ENCODE data around the gene SEMA3C.

The SEMA3C gene

DNA sequence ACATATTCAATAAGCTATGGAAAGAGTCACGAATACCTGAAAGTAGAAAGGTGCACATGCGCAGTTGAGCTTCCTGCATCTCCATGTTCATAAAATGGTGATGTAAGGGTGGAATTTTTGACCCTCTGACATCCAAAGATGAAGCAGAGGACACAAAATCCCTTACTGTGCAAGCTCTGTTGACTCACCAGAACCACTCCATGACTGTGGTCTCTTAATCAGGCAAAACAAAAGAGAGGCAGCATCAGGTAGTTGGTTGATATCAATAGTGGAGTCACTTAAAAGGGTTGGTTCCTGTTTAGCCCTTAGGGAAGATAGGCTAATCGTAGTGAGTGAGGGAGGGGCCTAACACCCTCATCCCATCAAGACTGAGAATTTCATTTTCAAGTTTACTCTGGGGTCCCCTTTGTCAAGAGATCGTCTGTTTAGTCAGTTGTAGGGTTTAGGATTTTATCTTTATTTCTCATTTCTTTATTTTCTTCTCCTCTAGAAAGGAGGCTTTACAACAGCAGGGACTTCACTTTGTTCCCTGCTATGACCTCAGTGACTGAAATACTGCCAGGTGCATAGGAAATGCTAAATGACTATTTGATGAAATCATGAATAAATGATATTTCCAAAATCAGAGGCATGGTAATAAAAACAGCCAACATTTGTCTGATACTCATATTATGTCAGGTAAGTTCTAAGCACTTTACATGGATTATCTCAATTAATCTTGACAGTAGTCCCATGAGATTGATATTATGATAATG, 182.3 kb downstream of the SEMA3C start:
- no peak for DNase-seq (ENCODE audit: low read depth in 2 of 2)

DNA sequence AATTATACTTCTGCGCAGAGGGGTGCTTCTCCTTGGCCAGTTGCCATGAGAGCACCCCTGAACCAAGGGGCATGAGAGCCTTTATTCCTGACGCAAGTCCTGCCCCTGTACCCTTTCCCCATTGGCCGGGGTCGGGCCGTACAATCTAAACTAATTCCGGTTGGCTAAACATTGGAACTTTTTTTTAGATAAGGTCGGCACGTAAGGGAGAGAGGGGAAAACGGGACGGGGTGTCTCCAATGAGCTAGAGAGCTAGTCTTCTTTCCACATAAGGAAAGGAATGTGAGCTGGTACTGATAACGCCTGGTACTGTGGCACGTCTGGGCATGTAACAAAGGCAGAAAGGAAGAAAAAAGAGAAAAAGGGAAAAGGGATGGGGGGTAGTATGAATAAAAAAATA, 183.5 kb downstream of the SEMA3C start:
- DNase-seq (ENCODE audit: low read depth in 2 of 2), result no peak

DNA sequence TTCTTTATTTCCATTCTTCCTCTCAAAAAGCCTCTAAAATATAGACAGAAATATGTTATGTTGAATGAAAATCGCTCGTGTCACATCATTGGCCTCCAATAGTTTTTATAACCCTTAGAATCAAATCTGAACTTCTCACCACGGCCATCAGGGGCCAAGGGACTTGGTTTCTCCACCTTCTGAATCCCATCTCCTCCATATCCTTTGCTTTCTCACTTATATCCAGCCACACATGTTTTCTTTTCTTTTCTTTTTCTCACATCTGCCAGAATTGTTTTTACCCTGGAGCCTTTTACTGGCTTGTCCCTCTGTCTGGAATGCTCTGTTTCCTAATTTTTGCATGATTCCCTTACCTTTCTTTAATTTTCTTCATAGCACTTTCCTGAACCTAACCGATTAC, 184.8 kb downstream of the SEMA3C start:
- DNase-seq (ENCODE audit: low read depth in 2 of 2), result no peak

DNA sequence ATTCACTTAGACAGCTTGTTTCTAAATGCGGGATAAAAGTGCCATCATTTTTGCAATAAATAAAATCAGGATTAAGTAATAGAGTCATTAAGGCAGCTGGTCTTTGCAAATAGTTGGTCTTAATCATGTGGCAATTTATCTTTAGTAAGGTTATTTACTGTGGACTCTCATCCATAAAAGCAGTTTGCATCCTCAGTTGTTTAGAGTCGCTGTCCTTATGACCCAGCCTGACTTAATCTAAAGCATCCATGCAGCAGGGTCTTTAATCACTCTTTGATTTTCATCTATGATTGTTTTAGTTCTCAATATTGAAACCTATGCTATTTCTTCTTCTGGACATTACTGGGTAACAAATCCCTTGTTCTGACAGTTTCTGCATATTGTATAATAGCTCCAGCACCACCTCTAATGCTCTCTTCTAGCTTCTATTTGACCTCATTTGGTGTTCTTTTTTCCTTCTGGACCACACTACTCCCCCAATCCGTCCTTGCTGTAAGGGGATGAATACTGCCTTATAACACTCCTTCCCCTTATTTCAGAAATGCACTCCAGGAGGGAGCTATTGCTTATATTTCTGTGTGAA, 185.4 kb downstream of the SEMA3C start:
- DNase-seq (ENCODE audit: low read depth in 2 of 2), result no peak

DNA sequence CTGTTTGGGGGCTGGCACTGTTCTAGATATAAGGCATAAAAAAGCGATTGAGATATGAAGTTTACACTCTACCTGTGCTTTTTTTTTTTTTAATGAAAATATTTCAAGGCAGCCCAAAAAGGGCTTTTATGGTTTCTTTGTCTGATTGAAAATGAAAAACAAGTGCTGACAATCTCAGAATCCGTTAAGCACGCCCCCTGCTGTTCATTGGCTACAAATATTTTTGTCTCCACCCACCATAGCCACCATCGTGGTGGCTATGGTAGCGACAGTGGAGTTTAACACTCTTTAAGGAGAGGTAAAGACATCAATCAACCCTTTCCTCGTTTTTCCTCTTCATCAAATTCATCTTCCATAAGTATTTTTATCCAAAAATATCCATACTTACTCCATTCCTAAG, 186.2 kb downstream of the SEMA3C start:
- no peak for DNase-seq (ENCODE audit: low read depth in 2 of 2)

DNA sequence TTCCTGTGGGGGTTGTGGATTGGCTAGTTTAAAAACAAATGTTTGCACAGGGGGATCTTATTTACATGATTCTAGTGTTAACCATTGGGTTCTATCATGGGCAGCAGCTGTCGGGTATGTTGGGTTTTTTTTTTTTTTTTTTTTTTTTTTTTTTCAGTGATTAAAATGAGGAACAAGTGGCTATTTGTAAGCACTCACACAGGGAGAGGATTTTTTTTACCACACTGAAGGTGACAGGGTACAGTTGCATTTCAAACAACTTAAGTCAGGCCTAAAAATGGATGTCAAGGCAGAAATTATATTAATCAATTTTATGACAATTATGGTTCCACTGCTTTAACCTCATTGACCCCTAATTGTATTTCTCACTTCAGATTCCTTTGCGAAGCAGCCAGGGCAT, 187.6 kb downstream of the SEMA3C start:
- no peak for DNase-seq (ENCODE audit: low read depth in 2 of 2)

DNA sequence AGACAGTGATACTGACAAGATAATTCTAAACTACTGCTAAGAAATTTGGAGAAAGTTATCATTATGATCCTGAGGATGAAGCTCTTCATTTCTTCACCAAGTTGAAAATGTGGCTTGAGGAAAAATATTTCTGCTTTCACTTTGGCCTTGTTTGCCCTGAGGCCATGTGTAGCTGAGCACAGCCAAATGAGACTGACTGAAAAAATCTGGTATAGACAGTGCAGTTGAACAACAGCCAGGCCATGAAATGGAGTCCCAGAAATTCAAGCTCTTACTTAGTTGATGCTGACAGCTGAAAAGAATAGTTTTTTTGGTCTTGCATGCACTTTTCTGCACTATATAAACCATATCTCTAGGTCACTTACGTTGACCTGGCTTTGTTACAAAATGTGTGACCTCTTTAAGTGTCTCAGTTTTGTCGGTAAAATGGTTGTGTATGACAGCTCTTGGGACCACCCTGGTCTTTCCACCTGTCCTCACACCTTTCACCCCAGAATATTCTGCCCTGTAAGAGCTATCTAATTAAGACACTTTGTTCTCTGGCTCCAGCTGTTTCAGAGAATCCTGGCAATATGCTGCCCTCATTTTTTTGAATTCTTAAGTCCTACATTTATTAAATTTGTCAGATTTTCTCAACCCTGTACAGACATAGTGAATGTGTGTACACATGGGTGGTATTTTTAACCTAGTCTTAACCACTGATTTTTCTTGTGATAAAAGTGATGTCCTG, 189.1 kb downstream of the SEMA3C start:
- no peak for DNase-seq (ENCODE audit: low read depth in 2 of 2)

DNA sequence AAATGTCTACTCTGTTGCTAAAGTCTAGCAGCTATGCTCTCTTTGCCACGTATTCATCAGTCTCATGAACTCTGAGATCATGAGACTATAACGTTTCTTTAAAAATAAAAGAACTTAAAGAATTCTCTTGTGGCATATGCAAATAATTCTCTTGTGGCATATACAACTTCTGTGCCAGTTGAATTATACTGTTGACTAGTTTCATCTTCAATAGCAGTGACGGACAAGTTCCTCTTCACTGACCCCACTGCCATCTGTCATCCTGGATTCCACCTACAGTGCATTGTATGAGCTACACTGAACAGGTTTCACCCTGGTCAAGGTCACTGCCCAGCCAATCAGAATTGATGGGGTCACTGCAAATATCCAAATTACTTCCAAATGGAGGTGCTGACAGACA, 192.2 kb downstream of the SEMA3C start:
- no peak for DNase-seq (ENCODE audit: low read depth in 2 of 2)

DNA sequence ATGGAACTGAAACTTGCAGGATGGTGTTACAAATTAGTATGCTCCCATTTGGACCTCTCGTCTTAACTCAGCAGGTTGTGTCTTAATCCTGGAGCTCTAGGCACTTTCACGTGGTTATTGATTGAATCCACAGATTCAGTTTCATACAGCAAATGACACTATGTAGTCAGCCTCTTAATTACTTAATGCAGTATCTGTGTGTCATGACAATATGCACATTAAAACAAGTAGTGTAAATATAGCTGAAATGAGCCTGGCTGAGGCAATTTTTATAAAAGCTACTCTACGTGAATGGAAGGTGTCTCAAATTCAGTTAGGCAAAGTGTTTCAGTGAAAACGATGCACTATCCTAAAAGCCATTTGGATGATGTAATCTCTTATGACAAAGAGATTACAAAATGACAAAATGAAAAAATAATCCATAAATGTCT, 193.7 kb downstream of the SEMA3C start:
- no peak for DNase-seq (ENCODE audit: low read depth in 2 of 2)

DNA sequence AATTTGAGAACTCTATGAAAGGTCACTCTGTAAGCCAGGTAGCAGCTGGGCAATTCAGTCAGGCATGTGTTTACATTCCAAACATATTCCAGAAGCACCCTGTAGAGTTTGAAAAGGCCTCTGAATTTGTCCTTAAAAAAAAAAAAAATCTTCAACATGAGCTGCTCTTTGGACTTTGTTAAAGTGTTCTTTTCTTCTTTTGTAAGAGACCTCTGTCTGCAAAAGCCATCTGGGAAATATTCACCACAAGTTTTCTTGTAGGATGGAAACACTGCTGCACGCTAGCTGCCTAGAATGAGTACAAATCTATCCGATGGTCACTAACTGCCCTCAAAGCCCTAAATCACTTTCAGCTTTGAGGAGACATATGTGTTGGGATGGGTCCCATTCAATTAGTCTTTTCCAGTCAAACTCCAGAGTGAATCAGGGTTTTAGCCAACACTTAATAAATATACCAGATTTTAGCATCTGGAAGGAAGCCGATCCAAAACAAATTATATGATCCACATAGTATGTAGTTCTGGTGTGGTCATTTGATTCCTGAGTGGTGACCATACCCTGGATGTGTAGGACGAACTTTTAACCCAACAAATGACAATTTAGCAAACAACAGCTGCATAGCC, 194.5 kb downstream of the SEMA3C start:
- DNase-seq (ENCODE audit: low read depth in 2 of 2), result no peak

DNA sequence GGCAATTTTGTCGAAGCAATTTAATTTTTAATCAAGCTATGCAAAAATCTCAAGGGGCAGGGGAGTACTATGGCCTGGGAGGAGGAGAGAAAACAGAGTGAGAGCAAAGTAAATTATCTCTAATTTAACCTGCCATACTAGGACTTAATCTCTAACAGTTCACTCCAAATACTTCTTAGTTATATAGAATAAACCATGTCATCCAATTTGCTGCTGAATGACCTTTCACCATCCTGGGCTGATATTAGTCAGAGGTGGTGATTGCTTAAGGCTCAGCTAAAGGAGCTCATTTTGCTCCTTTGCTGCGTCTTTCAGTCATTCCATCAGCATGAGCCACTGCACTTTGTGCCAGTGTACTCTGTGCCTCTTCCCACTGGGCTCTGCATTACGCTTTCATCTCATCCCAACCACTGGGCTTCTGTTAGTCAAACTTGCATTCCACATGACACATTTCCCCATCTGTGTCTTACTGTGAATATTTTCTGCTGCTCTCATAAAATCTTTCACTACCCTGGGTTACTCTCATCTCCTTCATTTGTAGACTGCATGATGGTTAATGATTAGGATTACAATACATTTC, 196.1 kb downstream of the SEMA3C start:
- no peak for DNase-seq (ENCODE audit: low read depth in 2 of 2)

DNA sequence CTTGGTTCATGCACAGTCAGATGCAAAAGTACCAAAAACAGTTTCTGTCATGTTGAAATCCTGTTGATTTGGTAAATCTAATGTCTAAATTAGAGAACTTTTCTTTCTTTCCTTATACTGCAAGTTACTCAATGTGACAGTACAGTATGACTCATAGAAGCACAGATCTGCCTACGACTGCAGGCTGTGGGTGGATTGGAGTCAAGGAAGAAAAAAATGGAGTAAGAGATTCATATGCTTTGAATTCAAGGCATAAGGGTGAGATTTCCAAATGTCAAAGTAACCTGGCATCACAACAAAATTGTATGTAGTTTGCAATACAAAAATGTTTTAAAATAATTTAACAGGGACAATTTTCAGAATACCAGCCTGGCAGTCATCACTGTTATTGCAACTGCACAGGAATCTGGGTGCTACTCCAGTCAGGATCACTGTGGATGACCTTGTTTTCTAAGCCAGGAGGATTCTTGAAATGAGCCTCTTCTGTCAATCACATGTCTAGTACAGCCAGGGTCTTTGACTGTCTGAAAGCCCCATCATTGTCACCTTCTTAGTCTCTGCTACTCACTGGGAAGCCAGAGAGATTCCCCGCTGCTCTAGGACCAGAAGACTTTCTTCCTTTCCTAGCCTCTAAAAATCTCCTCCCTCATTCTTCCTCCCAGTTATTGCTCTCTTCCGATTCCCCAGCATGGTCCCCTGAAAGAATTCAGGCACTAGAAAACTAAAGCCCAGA, 196.8 kb downstream of the SEMA3C start:
- DNase-seq (ENCODE audit: low read depth in 2 of 2), result no peak

DNA sequence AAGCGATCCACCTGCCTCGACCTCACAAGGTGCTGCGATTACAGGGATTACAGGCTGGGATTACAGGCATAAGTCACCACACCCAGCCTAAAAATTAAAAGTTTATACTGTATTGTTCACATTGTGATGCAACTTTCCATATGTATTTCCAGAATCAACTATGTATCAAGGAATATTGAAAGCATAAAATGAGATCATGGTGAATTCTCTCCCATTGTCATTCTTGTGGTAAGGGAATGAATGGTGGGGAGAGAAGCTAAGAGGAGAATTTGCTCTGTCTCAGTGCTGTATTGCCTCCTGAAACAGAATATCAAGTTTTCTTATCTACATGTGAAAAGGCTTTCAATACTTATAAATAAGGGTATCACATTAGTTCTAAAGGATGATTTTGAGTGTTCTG, 198.7 kb downstream of the SEMA3C start:
- DNase-seq (ENCODE audit: low read depth in 2 of 2), result no peak

DNA sequence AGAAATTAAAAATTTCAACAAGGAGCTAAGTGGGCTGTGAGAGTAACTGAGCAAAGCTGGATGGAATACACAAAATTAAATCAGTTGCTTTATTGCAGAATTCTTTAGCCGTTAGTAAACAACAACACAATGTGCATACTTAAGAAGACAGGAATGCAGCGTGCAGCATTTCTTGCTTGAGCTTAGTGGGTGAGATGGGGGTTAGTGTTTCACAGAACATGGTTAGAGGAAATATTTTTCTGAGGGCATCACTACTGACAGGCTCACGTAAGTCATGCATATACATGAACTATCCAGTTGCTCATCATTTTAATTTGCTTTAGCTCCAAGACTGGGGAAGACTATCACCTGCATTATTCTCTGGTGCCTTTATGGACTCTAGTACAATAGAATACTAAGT, 199.6 kb downstream of the SEMA3C start:
- DNase-seq (ENCODE audit: low read depth in 2 of 2), result no peak

DNA sequence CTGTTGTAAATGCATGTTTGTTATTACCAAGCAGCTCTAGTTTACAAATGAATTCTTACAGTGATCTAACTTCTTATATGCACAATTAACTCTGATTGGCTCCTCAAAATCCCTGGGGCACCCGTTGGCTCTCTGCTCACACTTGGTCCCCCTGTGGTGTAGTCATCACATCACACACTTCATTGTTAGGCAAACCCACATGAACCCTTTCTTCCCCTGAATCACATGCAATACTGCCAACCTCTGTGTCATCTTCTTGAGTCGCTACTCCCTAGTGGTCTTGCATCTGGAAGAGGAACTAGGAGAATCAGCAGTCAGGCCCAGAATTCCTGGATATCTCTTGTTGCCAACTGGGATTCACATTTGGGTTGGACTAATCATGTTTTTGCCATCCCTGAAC, 207.3 kb downstream of the SEMA3C start:
- DNase-seq (ENCODE audit: low read depth in 2 of 2), result no peak

DNA sequence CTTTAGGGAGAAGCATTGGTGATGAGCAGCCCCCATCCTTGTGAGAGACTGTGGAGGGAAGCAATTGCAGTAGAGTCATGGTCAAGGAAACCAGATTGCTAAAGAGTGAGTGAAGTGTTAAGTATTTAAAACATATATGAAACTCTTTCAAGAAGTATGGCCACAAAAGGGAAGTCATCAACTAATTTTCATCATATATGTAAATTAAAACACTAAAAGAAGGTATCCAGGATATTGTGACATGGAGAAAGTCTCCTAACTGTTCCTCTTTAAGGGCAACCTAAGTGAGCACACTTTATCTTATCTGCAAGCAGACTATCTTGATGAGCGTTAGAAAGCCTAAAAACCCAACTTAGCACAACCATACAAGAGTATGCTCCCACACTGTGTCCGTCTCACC, 210.7 kb downstream of the SEMA3C start:
- no peak for DNase-seq (ENCODE audit: low read depth in 2 of 2)

DNA sequence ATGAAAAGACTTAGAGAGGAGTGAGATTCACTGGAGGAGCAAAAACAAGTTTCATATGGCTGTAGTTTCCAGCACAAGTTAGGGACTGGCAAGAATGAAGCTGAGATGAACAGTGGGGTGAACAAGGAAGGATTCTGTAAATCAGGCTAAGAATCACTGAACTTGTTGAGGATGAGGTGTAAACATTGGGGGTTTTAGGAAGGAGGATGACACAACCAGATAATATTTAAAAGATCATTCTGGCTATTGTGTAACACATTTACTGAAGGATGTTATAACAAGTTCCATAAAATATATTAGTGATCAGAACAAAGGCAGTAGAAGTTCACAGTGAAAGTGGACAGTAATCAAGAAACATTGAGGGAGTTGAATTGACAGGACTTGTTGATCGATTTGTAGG, 211.5 kb downstream of the SEMA3C start:
- no peak for DNase-seq (ENCODE audit: low read depth in 2 of 2)

DNA sequence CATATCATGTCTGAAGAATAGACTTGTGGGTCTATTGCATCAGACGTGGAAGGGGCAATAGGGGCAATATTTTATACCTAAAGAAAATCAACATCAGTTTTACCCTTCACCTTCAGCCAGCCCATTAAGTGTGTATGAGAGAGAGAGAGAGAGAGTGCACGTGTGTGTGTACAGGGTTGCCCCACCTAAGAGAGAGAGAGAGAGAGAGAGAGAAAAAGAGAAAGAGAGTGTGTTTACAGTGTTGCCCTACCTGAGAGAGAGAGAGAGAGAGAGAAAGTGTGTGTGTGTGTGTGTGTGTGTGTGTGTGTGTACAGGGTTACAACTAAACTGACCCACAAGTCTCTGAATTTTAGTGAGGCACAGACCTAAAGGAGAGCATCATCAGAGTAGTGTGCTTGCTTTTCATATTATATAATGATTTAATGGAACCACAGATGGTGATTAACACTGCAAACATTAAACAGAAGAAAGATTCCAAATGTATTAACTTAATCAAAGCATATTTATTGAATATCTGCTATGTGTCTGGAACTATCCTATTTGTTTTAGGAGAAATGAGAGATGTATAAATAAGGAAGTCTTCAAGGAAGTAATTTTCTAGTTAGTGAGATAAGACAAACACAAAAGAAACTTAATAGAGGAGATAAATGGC, 213.6 kb downstream of the SEMA3C start:
- no peak for DNase-seq (ENCODE audit: low read depth in 2 of 2)

DNA sequence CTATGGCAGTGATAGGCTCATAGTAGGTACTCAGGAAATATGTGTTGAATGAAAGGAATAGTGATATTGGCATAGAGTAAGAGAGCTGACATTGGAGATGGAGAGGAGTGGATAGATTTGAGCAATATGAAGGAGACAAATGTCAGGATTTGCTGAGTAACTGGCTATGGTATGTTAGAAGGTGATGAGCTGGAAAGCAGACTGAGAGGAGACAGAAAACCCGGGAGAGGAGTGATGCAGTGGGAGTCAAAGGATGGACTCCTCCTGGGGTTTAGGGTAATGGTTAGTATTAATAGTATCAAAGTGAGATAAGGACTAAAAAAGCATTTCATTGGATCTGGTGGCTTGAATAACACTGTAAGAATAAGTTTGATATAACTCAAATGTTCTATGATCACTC, 215.6 kb downstream of the SEMA3C start:
- no peak for DNase-seq (ENCODE audit: low read depth in 2 of 2)

DNA sequence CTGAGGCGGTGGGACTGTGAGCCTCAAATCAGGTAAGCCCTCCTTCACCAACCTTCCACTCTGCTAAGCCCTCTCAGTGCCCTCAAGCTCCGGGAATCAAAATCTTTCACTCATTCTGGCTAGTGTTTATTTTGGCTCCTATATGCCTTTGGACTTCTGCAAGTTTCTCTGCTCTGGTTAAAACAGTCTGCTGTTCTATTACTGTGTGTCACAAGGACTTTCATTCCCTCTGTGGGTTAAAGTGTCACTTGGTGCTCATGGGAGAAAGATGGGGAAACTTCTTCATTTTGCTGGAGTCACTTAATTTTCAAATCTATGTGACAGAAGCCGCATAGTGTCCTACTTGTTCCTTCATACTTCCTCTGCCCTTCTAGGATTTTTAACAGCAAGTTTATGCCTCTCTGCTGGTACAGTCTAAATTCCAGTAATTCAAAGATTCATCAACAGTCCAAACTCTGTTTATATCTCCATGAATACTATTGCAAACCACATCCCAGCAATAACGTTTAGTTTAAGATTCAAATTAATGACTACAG, 219.1 kb downstream of the SEMA3C start:
- DNase-seq (ENCODE audit: low read depth in 2 of 2), result no peak

All from activated CD8-positive, alpha-beta memory T cell treated with anti-CD3 and anti-CD28 coated beads for 4 hours (primary cell).